Measurements from ENCODE around the gene TMEM81. TPM values are rescaled to one million over a fixed set of nuclear protein-coding genes. Genes with fewer than 3 reads are reported as not detected.

Gene TMEM81
- total and polyA plus RNA-seq, 2 of the 8 experiments (the other 6 are each of a cell fraction or from before 2014, with no cell fraction given) = 2.1 to 5.9 TPM

DNA sequence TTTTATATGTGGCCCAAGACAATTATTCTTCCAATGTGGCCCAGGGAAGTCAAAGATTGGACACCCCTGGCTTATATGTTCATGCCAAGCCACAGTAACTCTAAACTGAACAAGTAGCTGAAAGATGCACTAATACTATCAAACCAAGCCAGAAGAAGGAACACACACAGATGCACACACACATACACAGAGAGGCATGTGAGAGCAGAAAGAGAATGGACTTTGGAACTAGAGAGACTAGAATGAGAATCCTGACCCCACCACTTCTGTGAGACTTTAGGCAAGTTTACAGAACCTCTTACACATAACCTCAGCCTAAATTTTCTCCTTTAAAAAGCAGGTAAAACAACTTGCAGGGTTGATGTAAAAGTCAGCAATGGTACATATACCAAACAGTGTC lies 11.2 kb upstream of the TMEM81 start:
- Histone ChIP-seq H4K5ac (ENCODE audit: insufficient read length, low read depth, low read length) (no peak overlapping the region), H4K91ac (replicated peaks; ENCODE audit: insufficient read length, low read length) (no peak overlapping the region), H3K14ac (ENCODE audit: insufficient read length) (no peak overlapping the region), H3K4me3 (ENCODE audit: extremely low read depth in 1 of 4, insufficient read depth in 2 of 4, low read depth in 3 of 4, low read length in 4 of 4) (no peak overlapping the region), H3K9me3 (ENCODE audit: insufficient read depth in 2 of 2, low read depth in 1 of 2, low read length in 1 of 2) (no peaks in the 10 kb centered on the region), H2BK20ac (ENCODE audit: low read length) (no peak overlapping the region), H3K23ac (ENCODE audit: insufficient read length) (no peak overlapping the region), H3K27ac (ENCODE audit: low read depth, low read length) (no peak overlapping the region), H4K8ac (ENCODE audit: extremely low read depth, insufficient read depth, low read length) (no peak overlapping the region), H2AK5ac (ENCODE audit: low read depth, low read length) (no peak overlapping the region), H3K56ac (replicated peaks; ENCODE audit: insufficient read length, low read depth, low read length) (no peak overlapping the region), H3K4ac (replicated peaks; ENCODE audit: insufficient read length, low read depth, low read length) (no peak overlapping the region), H2BK5ac (ENCODE audit: low read depth, low read length) (no peak overlapping the region), H3K18ac (ENCODE audit: extremely low read depth, low read length) (no peak overlapping the region), H3K9ac (replicated peaks in 1 of 4; ENCODE audit: extremely low read depth in 1 of 4, low read depth in 3 of 4, low read length in 3 of 4) (no peak overlapping the region), H3K4me2 (ENCODE audit: insufficient read depth in 1 of 2, low read depth in 2 of 2, low read length in 2 of 2) (no peak overlapping the region), H3K23me2 (ENCODE audit: low read depth, low read length) (0 out of 2 replicates have a peak, but pooled peaks cover 1% of the 10 kb centered on the region), H3K4me1 (replicated peaks in 1 of 4; ENCODE audit: control insufficient read depth in 3 of 4, insufficient read depth in 4 of 4, low read length in 3 of 4) (no peaks in the 10 kb centered on the region), H3K36me3 (ENCODE audit: control insufficient read depth in 2 of 4, insufficient read depth in 4 of 4, low read length in 3 of 4) (peaks cover 24 to 72% (median 60%) of the 10 kb centered on the region in 4 experiments), H3K27me3 (replicated peaks in 1 of 4; ENCODE audit: control insufficient read depth in 3 of 4, extremely low read depth in 1 of 4, insufficient read depth in 3 of 4, low read length in 3 of 4) (no peaks in the 10 kb centered on the region), H2BK12ac (ENCODE audit: low read depth, low read length) (no peak overlapping the region), H2BK15ac (ENCODE audit: low read length) (no peak overlapping the region), H3K79me1 (ENCODE audit: low read depth, low read length) (no peaks in the 10 kb centered on the region), H3K79me2 (ENCODE audit: control insufficient read depth in 1 of 2, insufficient read depth in 2 of 2, low read length in 2 of 2) (no peaks in the 10 kb centered on the region), H4K20me1 (replicated peaks in 1 of 2; ENCODE audit: control insufficient read depth in 1 of 2, insufficient read depth in 2 of 2, low read length in 2 of 2) (peaks cover 2% of the 10 kb centered on the region in 2 experiments), H2AFZ (ENCODE audit: low read length) (no peak overlapping the region), H2BK120ac (replicated peaks; ENCODE audit: low read depth, low read length) (no peak overlapping the region)
- DNase-seq (ENCODE audit: low read depth in 1 of 2, low spot score in 2 of 2) = no peak
- ChIA-PET POLR2A (ENCODE audit: partially characterized antibody) (interaction anchor here (1.4 kb wide), 1 partner anchor 15 kb away, joined by 4 read pairs; no protein-coding TSS in a partner anchor), CTCF (ENCODE audit: partially characterized antibody) (interaction anchor here (1.3 to 1.5 kb wide), 3 partner anchors 14 to 161 kb away, joined by 3 to 8 read pairs (median 8); no protein-coding TSS in a partner anchor)
- FAIRE-seq = no peak
- TF ChIP-seq ZNF274 (IDR thresholded peaks at IDR 0.05; ENCODE audit: borderline replicate concordance, extremely low read depth, low read length) (no peak), POLR2AphosphoS5 (IDR thresholded peaks at IDR 0.05; ENCODE audit: low read depth, low read length) (no peak), CHD2 (IDR thresholded peaks at IDR 0.05; ENCODE audit: low read length) (no peak), CEBPB (IDR thresholded peaks at IDR 0.05; ENCODE audit: low read depth, low read length) (no peak), BRCA1 (IDR thresholded peaks at IDR 0.05; ENCODE audit: low read depth, low read length) (no peak), BCL11A (IDR thresholded peaks at IDR 0.05; ENCODE audit: low read depth in 2 of 2, low read length in 2 of 2) (no peak), HDAC2 (IDR thresholded peaks at IDR 0.05; ENCODE audit: borderline replicate concordance in 1 of 2, low read depth in 2 of 2, low read length in 2 of 2) (no peak)
- TF ChIP-seq, protein P1, sequence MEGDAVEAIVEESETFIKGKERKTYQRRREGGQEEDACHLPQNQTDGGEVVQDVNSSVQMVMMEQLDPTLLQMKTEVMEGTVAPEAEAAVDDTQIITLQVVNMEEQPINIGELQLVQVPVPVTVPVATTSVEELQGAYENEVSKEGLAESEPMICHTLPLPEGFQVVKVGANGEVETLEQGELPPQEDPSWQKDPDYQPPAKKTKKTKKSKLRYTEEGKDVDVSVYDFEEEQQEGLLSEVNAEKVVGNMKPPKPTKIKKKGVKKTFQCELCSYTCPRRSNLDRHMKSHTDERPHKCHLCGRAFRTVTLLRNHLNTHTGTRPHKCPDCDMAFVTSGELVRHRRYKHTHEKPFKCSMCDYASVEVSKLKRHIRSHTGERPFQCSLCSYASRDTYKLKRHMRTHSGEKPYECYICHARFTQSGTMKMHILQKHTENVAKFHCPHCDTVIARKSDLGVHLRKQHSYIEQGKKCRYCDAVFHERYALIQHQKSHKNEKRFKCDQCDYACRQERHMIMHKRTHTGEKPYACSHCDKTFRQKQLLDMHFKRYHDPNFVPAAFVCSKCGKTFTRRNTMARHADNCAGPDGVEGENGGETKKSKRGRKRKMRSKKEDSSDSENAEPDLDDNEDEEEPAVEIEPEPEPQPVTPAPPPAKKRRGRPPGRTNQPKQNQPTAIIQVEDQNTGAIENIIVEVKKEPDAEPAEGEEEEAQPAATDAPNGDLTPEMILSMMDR (IDR thresholded peaks at IDR 0.05; ENCODE audit: control extremely low read depth in 1 of 3, insufficient read depth in 1 of 3, low read depth in 1 of 3, low read length in 3 of 3) = no peak
